ENCODE measurements around the gene VGLL2.

VGLL2 gene, protein sequence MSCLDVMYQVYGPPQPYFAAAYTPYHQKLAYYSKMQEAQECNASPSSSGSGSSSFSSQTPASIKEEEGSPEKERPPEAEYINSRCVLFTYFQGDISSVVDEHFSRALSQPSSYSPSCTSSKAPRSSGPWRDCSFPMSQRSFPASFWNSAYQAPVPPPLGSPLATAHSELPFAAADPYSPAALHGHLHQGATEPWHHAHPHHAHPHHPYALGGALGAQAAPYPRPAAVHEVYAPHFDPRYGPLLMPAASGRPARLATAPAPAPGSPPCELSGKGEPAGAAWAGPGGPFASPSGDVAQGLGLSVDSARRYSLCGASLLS

DNA sequence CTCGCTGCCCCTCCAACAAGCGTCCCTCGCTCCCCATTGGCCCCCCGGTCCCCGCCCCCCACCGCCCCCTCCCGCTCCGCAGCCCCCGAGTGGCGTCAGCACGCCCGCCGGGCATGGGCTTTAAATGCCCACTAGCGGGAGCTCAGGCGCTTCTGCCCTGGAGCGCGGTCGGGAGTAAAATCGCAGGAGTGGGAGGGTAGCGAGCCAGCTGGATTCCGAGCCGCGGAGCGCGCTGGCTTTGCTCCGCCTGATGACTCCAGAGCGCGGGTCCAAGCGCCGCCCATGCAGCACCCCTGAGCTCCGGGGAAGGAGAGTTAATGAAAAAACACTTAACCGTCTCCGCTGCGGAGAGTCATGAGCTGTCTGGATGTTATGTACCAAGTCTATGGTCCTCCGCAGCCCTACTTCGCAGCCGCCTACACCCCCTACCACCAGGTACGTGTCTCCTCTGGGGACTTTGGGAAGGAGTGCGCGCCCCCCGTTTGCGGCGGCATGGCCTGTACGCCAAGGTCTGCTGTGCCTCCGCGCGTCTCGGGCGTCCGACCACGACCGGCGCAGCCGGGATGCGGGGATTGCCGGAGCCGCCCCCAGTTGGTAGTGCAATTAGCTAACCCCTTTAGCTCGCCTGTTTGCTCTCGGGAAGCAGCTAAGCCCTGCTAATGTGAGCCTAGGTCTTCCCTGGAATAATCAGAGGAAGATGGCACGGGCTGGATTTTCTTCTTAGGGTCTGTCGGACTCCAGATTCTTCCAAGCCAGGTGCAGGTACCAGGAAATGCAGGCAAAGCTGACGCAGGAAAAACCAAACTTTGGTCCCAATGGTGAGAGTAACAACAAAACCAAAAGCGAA is at the start of gene VGLL2:
Gene VGLL2, plus strand, starts transcription at position 149 of the 847 bp plus-strand sequence. Its CDS starts 206 bp downstream, at position 355.
- TF ChIP-seq, protein P1, sequence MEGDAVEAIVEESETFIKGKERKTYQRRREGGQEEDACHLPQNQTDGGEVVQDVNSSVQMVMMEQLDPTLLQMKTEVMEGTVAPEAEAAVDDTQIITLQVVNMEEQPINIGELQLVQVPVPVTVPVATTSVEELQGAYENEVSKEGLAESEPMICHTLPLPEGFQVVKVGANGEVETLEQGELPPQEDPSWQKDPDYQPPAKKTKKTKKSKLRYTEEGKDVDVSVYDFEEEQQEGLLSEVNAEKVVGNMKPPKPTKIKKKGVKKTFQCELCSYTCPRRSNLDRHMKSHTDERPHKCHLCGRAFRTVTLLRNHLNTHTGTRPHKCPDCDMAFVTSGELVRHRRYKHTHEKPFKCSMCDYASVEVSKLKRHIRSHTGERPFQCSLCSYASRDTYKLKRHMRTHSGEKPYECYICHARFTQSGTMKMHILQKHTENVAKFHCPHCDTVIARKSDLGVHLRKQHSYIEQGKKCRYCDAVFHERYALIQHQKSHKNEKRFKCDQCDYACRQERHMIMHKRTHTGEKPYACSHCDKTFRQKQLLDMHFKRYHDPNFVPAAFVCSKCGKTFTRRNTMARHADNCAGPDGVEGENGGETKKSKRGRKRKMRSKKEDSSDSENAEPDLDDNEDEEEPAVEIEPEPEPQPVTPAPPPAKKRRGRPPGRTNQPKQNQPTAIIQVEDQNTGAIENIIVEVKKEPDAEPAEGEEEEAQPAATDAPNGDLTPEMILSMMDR (IDR thresholded peaks at IDR 0.05; ENCODE audit: low read depth, low read length): peak; percentile 5
- no peak for DNase-seq (ENCODE audit: extremely low read depth, low read depth)

DNA sequence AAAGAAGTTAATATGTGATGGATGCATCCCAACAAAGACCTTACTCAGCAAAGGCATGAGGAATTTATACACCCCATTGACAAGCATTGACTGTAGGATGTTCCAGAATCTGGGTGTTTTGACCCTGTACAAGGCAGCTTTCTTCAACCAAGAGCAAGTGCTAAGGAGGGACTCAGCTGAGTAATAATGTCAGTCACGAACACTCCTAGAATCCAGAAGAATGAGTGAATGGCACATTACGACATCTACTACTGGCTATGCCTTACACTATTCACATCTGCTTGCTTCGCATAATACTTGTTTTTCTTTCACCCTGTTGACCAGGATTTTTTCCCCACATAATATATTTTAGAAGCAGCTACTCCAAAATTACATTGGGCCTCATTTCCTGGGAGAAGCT is 42.5 kb upstream of the VGLL2 start:
- TF ChIP-seq, protein P1 (IDR thresholded peaks at IDR 0.05; ENCODE audit: low read depth, low read length): no peak
- no peak for DNase-seq (ENCODE audit: extremely low read depth, low read depth)

DNA sequence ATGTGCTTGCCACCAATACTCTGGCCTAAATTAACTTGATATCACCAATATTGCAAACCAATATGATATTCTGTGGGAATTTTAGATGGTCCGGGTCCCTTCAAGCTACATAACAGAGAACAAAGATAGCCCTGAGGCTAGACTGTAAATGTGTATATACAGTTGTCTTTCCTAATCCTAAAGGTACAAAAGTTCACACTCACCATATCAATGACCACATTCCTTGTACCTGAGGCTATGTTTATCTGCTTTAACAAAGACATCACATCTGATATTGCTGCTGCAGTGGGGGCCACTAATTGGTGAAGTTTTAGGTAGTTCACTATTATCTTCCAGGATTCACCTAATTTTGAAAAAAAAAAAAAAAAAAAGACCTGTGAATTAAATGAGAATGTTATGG is 38.6 kb upstream of the VGLL2 start:
- DNase-seq (ENCODE audit: extremely low read depth, low read depth): no peak
- TF ChIP-seq, protein P1 (IDR thresholded peaks at IDR 0.05; ENCODE audit: low read depth, low read length): no peak

DNA sequence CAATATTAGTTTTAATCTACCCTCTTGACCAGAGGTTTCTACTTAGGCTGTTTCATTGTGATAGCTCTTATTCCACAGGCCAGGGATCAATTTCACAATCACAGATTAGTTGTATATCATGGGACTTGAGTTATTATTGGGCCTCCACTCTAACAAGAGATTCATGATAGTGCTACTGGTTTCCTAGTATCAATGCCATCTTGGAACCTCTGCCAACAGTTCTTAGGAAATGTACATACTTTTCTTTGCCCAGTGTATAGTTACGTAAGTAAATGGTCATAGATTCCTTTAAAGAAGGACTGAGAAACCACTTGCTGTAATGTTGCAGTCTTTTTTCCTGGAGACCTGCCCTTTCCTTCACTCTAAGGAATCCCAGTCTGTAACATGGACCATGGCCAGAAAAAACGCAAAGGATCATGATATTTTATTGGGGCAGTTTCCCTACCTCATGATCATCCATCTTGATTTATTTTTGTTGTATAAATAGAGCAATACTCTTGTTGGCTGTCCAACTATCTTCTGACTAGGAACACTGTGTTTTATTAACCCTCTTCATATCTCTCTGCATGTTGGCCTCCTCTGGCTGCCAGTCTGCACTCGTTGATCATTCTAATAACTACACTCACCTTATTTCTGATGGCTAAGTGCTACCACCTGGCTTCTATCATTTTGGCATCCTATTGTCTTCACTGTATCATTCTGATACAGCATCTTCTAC is 38.0 kb upstream of the VGLL2 start:
- TF ChIP-seq, protein P1 (IDR thresholded peaks at IDR 0.05; ENCODE audit: low read depth, low read length): no peak
- no peak for DNase-seq (ENCODE audit: extremely low read depth, low read depth)

DNA sequence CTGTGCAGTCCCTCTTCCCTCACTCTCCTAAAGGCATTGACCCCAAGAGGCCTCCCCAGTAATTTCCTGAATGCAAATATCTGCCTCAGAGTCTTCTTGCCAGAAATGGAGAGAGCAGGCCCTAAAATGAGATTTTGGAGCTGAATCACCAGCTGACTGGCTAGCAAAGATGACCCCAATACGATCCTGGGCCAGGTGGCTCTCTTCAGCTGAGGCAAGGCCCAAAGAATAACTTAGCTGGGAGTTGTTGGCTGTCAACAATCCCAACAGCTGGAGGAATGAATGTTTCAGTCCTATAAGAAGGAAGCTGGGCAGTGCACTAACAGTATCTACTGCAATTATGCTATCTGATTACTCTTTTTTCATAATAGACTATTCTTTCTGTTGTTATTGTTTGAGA is 37.2 kb upstream of the VGLL2 start:
- TF ChIP-seq, protein P1 (IDR thresholded peaks at IDR 0.05; ENCODE audit: low read depth, low read length): no peak

DNA sequence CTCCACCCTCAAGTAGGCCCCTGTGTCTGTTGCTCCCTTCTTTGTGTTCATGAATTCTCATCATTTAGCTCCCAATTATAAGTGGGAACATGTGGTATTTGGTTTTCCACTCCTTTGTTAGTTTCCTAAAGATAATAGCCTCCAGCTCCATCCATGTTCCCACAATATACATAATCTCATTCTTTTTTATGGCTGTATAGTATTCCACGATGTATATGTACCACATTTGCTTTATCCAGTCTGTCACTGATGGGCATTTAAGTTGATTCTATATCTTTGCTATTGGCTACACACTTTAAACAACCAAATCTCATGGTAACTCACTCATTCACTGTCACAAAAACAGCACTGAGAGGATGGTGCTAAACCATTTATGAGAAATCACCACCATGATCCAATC is 35.5 kb upstream of the VGLL2 start:
- TF ChIP-seq, protein P1 (IDR thresholded peaks at IDR 0.05; ENCODE audit: low read depth, low read length): no peak
- no peak for DNase-seq (ENCODE audit: extremely low read depth, low read depth)

More for the DNA sequence above, 37.2 kb upstream of the VGLL2 start:
- no peak for DNase-seq (ENCODE audit: extremely low read depth, low read depth)

Measured in AG09319 (cell line).